HL-60 (cell line): ENCODE data around the gene KCNG3.

Experiments used
- DNase-seq, 2 experiments: peaks; one replicate each; pipeline ENCODE4 v3.0.0-alpha.2; 2010 to 2020; ENCODE audit warnings: low read depth in 1 of 2, low spot score in 1 of 2
- H3K27ac ChIP-seq: fragments of 250-450 bp; sonication (Bioruptor Pico); replicated peaks from 2 replicates; pipeline ENCODE4 v1.5.1; 2020; ENCODE audit warnings: mild to moderate bottlenecking, moderate library complexity
- H3K27me3 ChIP-seq: fragments of 250-450 bp; sonication (Bioruptor Pico); 2 replicates; pipeline ENCODE4 v1.5.1; 2021; ENCODE audit warnings: mild to moderate bottlenecking, moderate library complexity; ENCODE audit not compliant: insufficient read depth, poor library complexity, severe bottlenecking
- H3K4me3 ChIP-seq: replicated peaks from 2 replicates; pipeline ENCODE4 v1.5.1; 2011; ENCODE audit warnings: mild to moderate bottlenecking, control low read depth, low read length; ENCODE audit not compliant: insufficient read depth
- GABPA ChIP-seq: IDR thresholded peaks from 2 replicates; pipeline ENCODE4 v1.6.1; 2012; ENCODE audit warnings: low read depth
- POLR2AphosphoS5 ChIP-seq: IDR thresholded peaks from 2 replicates; pipeline ENCODE4 v1.6.1; 2012; ENCODE audit warnings: low read depth
- SPI1 ChIP-seq: IDR thresholded peaks from 2 replicates; pipeline ENCODE4 v1.6.1; 2012; ENCODE audit warnings: low read depth, mild to moderate bottlenecking, borderline replicate concordance
- TF ChIP-seq, protein P1 (sequence below): IDR thresholded peaks from 2 replicates; pipeline ENCODE4 v1.6.1; 2012; ENCODE audit warnings: low read depth; ENCODE audit not compliant: insufficient replicate concordance
- TF ChIP-seq, protein P2 (sequence below): IDR thresholded peaks from one replicate; pipeline ENCODE4 v1.5.1; 2011; ENCODE audit warnings: low read length, control low read depth, inconsistent platforms; ENCODE audit not compliant: insufficient read depth

The KCNG3 gene

DNA sequence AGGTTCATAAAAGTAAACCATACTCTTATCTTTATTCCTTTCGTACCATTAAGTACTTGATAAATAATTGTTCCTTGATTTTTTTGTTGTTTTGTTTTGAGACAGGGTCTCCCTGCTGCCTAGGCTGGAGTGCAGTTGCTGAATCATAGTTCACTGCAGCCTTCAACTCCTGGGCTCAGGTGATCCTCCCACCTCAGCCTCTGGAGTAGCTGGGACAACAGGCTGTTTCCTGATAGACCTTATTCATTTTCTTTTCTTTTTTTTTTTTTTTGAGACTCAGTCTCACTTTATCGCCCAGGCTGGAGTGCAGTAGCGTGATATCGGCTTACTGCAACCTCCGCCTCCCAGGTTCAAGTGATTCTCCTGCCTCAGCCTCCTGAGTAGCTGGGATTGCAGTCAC is 5.5 kb downstream of the KCNG3 start:
- DNase-seq = no peak
- peaks cover 18% of the 10 kb centered on the region for H3K27me3 ChIP-seq
- H3K4me3 ChIP-seq = no peak overlapping the region
- no peak overlapping the region for H3K27ac ChIP-seq
- no peak for TF ChIP-seq POLR2AphosphoS5
- TF ChIP-seq, protein P1, sequence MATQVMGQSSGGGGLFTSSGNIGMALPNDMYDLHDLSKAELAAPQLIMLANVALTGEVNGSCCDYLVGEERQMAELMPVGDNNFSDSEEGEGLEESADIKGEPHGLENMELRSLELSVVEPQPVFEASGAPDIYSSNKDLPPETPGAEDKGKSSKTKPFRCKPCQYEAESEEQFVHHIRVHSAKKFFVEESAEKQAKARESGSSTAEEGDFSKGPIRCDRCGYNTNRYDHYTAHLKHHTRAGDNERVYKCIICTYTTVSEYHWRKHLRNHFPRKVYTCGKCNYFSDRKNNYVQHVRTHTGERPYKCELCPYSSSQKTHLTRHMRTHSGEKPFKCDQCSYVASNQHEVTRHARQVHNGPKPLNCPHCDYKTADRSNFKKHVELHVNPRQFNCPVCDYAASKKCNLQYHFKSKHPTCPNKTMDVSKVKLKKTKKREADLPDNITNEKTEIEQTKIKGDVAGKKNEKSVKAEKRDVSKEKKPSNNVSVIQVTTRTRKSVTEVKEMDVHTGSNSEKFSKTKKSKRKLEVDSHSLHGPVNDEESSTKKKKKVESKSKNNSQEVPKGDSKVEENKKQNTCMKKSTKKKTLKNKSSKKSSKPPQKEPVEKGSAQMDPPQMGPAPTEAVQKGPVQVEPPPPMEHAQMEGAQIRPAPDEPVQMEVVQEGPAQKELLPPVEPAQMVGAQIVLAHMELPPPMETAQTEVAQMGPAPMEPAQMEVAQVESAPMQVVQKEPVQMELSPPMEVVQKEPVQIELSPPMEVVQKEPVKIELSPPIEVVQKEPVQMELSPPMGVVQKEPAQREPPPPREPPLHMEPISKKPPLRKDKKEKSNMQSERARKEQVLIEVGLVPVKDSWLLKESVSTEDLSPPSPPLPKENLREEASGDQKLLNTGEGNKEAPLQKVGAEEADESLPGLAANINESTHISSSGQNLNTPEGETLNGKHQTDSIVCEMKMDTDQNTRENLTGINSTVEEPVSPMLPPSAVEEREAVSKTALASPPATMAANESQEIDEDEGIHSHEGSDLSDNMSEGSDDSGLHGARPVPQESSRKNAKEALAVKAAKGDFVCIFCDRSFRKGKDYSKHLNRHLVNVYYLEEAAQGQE = no peak
- no peak for TF ChIP-seq SPI1
- TF ChIP-seq, protein P2, sequence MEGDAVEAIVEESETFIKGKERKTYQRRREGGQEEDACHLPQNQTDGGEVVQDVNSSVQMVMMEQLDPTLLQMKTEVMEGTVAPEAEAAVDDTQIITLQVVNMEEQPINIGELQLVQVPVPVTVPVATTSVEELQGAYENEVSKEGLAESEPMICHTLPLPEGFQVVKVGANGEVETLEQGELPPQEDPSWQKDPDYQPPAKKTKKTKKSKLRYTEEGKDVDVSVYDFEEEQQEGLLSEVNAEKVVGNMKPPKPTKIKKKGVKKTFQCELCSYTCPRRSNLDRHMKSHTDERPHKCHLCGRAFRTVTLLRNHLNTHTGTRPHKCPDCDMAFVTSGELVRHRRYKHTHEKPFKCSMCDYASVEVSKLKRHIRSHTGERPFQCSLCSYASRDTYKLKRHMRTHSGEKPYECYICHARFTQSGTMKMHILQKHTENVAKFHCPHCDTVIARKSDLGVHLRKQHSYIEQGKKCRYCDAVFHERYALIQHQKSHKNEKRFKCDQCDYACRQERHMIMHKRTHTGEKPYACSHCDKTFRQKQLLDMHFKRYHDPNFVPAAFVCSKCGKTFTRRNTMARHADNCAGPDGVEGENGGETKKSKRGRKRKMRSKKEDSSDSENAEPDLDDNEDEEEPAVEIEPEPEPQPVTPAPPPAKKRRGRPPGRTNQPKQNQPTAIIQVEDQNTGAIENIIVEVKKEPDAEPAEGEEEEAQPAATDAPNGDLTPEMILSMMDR = no peak
- no peak for TF ChIP-seq GABPA

DNA sequence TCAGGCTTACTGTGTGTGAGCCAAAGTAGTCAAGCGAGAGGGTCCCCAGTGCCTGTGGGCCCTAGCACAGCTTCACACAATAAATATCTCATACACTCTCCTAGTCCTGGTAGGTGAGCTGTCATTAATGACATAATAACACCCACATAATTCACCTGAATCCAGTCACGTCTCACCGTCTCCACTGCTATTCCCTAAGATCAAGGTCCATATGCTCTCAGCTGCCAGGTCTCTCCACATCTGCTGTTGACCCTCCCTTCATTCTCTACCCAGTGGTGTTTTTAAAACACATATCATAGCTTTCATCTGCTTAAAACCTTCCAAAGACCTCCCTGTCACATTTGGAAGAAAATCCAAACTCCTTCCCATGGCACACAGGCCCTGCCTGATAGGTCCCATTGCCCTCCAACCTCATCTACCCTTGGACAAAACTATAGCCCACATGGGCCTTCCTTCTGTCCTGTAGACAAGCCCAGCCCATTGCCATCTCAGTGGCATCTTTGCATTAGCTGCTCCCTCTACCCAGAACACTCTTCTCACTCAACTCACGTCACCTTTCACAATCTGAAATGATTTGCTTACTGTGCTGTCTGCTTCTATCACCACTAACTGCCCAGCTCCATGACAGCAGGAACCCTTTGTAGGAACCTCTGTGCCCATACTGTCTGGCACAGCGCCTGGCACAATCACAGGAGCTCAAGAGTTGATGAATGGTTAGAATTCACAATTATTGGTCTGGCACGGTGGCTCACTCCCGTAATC is 7.5 kb downstream of the KCNG3 start:
- TF ChIP-seq SPI1 (no peak), POLR2AphosphoS5 (no peak), GABPA (no peak)
- TF ChIP-seq, protein P2 = no peak
- TF ChIP-seq, protein P1 = no peak
- peaks cover 7% of the 10 kb centered on the region for H3K27me3 ChIP-seq
- DNase-seq = no peak
- no peak overlapping the region for H3K27ac ChIP-seq
- H3K4me3 ChIP-seq = no peak overlapping the region

DNA sequence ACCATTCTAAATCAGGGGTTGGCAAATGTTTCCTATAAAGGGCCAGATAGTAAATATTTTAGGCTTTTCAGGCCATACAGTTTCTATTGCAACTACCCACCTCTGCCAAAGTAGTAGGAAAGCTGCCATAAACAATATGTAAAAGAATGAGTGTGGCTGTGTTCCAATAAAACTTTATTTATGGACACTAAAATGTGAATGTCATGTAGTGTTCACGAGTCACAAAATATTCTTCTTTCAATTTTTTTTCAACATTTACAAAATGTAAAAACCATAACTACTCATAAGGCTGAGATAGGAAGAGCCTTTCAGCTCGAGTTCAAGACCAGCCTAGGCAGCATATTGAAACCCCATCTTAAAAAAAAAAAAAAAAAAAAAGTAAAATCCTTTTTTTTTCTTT is 13.4 kb downstream of the KCNG3 start:
- DNase-seq = no peak
- TF ChIP-seq POLR2AphosphoS5 (no peak), SPI1 (no peak)
- TF ChIP-seq, protein P2 = no peak
- H3K27me3 ChIP-seq = no peaks in the 10 kb centered on the region
- no peak overlapping the region for H3K4me3 ChIP-seq
- no peak overlapping the region for H3K27ac ChIP-seq
